NCI-H2227 (cell line): ENCODE results near the gene TRPT1.
"Not testable (repeated sequence)": the region's sequence is repeated elsewhere in the genome, so short reads cannot be mapped to it uniquely, and the experiment has no call there.

Experiments used
- DNase-seq: peaks from one replicate; lab custom pipeline; 2025; ENCODE audit not compliant: unreplicated experiment; lab: John Stamatoyannopoulos, UW

The TRPT1 gene

GRCh38 chr11:64258946-64259532 is 33.1 kb upstream of the TRPT1 start:
- no peak for DNase-seq

GRCh38 chr11:64258356-64258755 is 32.4 kb upstream of the TRPT1 start:
- no peak for DNase-seq

GRCh38 chr11:64256300-64256699 is 30.3 kb upstream of the TRPT1 start:
- no peak for DNase-seq

- no peak for DNase-seq
These were observed 29.4 kb upstream of the TRPT1 start for GRCh38 chr11:64255135-64256128.

- DNase-seq = no peak
These were observed 28.3 kb upstream of the TRPT1 start for GRCh38 chr11:64254326-64254725.

- DNase-seq = no peak
These were observed 27.5 kb upstream of the TRPT1 start for GRCh38 chr11:64253481-64253880.

- DNase-seq = no peak
These were observed 27.1 kb upstream of the TRPT1 start for GRCh38 chr11:64253043-64253442.

- peak; percentile 43 for DNase-seq
These were observed 26.3 kb upstream of the TRPT1 start for GRCh38 chr11:64252003-64252872.

GRCh38 chr11:64251753-64252002 is 25.7 kb upstream of the TRPT1 start:
- no peak for DNase-seq

GRCh38 chr11:64251016-64251752 is 25.2 kb upstream of the TRPT1 start, which contains the start of gene PLCB3:
PLCB3 (plus strand) TSS chr11:64251530; CDS start chr11:64251650, 120 bp downstream.
- DNase-seq = peak; percentile 82

- peak; percentile 67 for DNase-seq
These were observed 24.5 kb upstream of the TRPT1 start for GRCh38 chr11:64250415-64251015.

- peak; percentile 70 for DNase-seq
These were observed 23.8 kb upstream of the TRPT1 start for GRCh38 chr11:64249563-64250414.

GRCh38 chr11:64249038-64249437 is 23.1 kb upstream of the TRPT1 start:
- no peak for DNase-seq

- no peak for DNase-seq
These were observed 22.6 kb upstream of the TRPT1 start for GRCh38 chr11:64248578-64248977.

GRCh38 chr11:64247729-64248531 is 21.9 kb upstream of the TRPT1 start:
- DNase-seq = peak; percentile 73

GRCh38 chr11:64246871-64247728 is 21.1 kb upstream of the TRPT1 start, which contains the start of gene PPP1R14B:
PPP1R14B (minus strand) TSS chr11:64246943; CDS start chr11:64246673, 270 bp downstream.
- peak; percentile 92 for DNase-seq

GRCh38 chr11:64246621-64246870 is 20.6 kb upstream of the TRPT1 start:
- not testable (repeated sequence) for DNase-seq
